Measurements from ENCODE around the gene SPC25. TPM values are rescaled to one million over a fixed set of nuclear protein-coding genes. Genes with fewer than 3 reads are reported as not detected.
"Not testable (repeated sequence)": the region's sequence is repeated elsewhere in the genome, so short reads cannot be mapped to it uniquely, and the experiment has no call there.

Gene SPC25
- total RNA-seq, 3 donors from 2014 or later, result 2.1 to 3.7 (median 2.4) TPM

- peaks cover 8% of the 10 kb centered on the region for H3K4me1 Mint-ChIP-seq (ENCODE audit: low read depth)
Measured at GRCh38 chr2:168889635-168890005, 610 bp downstream of the SPC25 start.

GRCh38 chr2:168884975-168885374 lies 5.3 kb downstream of the SPC25 start:
- no peak for DNase-seq
- Mint-ChIP-seq H3K9me3 (no peaks in the 10 kb centered on the region), H3K4me1 (ENCODE audit: low read depth) (peaks cover 10% of the 10 kb centered on the region), H3K4me3 (no peak overlapping the region), H3K27me3 (ENCODE audit: low read depth) (no peaks in the 10 kb centered on the region), H3K36me3 (ENCODE audit: insufficient read depth) (no peaks in the 10 kb centered on the region)
- ATAC-seq, result peak; percentile 41 to 67

More at GRCh38 chr2:168889635-168890005, 610 bp downstream of the SPC25 start:
- DNase-seq (no peak), ATAC-seq (no peak)
- H3K9me3 Mint-ChIP-seq, result no peaks in the 10 kb centered on the region
- peaks cover 2% of the 10 kb centered on the region for H3K27me3 Mint-ChIP-seq (ENCODE audit: low read depth)
- no peaks in the 10 kb centered on the region for H3K36me3 Mint-ChIP-seq (ENCODE audit: insufficient read depth)
- peak overlapping the region; percentile 89 for H3K4me3 Mint-ChIP-seq

GRCh38 chr2:168882163-168882562 lies 8.1 kb downstream of the SPC25 start:
- H3K27me3 Mint-ChIP-seq (ENCODE audit: low read depth); DNase-seq; H3K9me3 Mint-ChIP-seq; ATAC-seq; H3K4me3 Mint-ChIP-seq; H3K36me3 Mint-ChIP-seq (ENCODE audit: insufficient read depth): not testable (repeated sequence)
- peaks cover 13% of the 10 kb centered on the region for H3K4me1 Mint-ChIP-seq (ENCODE audit: low read depth)

GRCh38 chr2:168874368-168875054 lies 15.7 kb downstream of the SPC25 start:
- no peaks in the 10 kb centered on the region for H3K36me3 Mint-ChIP-seq (ENCODE audit: insufficient read depth)
- DNase-seq (no peak), ATAC-seq (peak; percentile 14 to 25)
- H3K4me3 Mint-ChIP-seq, result no peak overlapping the region
- H3K4me1 Mint-ChIP-seq (ENCODE audit: low read depth), result peaks cover 4% of the 10 kb centered on the region
- H3K9me3 Mint-ChIP-seq, result no peaks in the 10 kb centered on the region
- H3K27me3 Mint-ChIP-seq (ENCODE audit: low read depth), result no peaks in the 10 kb centered on the region

- H3K27me3 Mint-ChIP-seq (ENCODE audit: low read depth); DNase-seq; ATAC-seq; H3K4me1 Mint-ChIP-seq (ENCODE audit: low read depth); H3K4me3 Mint-ChIP-seq; H3K36me3 Mint-ChIP-seq (ENCODE audit: insufficient read depth): not testable (repeated sequence)
- H3K9me3 Mint-ChIP-seq, result peaks cover 11% of the 10 kb centered on the region
Measured at GRCh38 chr2:168870824-168871223, 19.4 kb downstream of the SPC25 start.

GRCh38 chr2:168870369-168870768 lies 19.9 kb downstream of the SPC25 start:
- H3K4me1 Mint-ChIP-seq (ENCODE audit: low read depth); DNase-seq; ATAC-seq; H3K36me3 Mint-ChIP-seq (ENCODE audit: insufficient read depth); H3K27me3 Mint-ChIP-seq (ENCODE audit: low read depth); H3K4me3 Mint-ChIP-seq: not testable (repeated sequence)
- peaks cover 11% of the 10 kb centered on the region for H3K9me3 Mint-ChIP-seq

- H3K4me1 Mint-ChIP-seq (ENCODE audit: low read depth); DNase-seq; H3K27me3 Mint-ChIP-seq (ENCODE audit: low read depth); H3K4me3 Mint-ChIP-seq; H3K36me3 Mint-ChIP-seq (ENCODE audit: insufficient read depth); ATAC-seq: not testable (repeated sequence)
- peaks cover 11% of the 10 kb centered on the region for H3K9me3 Mint-ChIP-seq
Measured at GRCh38 chr2:168867164-168867563, 23.1 kb downstream of the SPC25 start.

- Mint-ChIP-seq H3K27me3 (ENCODE audit: low read depth) (no peaks in the 10 kb centered on the region), H3K4me1 (ENCODE audit: low read depth) (no peaks in the 10 kb centered on the region), H3K36me3 (ENCODE audit: insufficient read depth) (no peaks in the 10 kb centered on the region), H3K9me3 (no peaks in the 10 kb centered on the region), H3K4me3 (no peak overlapping the region)
- DNase-seq (no peak), ATAC-seq (no peak)
Measured at GRCh38 chr2:168858146-168858545, 32.1 kb downstream of the SPC25 start.

- Mint-ChIP-seq H3K36me3 (ENCODE audit: insufficient read depth) (no peaks in the 10 kb centered on the region), H3K4me3 (no peak overlapping the region), H3K27me3 (ENCODE audit: low read depth) (no peaks in the 10 kb centered on the region), H3K4me1 (ENCODE audit: low read depth) (no peaks in the 10 kb centered on the region), H3K9me3 (no peaks in the 10 kb centered on the region)
- DNase-seq, result no peak
- no peak for ATAC-seq
Measured at GRCh38 chr2:168855601-168856000, 34.6 kb downstream of the SPC25 start.

- no peak for DNase-seq
- no peaks in the 10 kb centered on the region for H3K4me1 Mint-ChIP-seq (ENCODE audit: low read depth)
- no peaks in the 10 kb centered on the region for H3K27me3 Mint-ChIP-seq (ENCODE audit: low read depth)
- H3K9me3 Mint-ChIP-seq, result no peaks in the 10 kb centered on the region
- ATAC-seq, result no peak
- no peak overlapping the region for H3K4me3 Mint-ChIP-seq
- no peaks in the 10 kb centered on the region for H3K36me3 Mint-ChIP-seq (ENCODE audit: insufficient read depth)
Measured at GRCh38 chr2:168854651-168855050, 35.6 kb downstream of the SPC25 start.

- ATAC-seq, result no peak
Measured at GRCh38 chr2:168853471-168853870, 36.8 kb downstream of the SPC25 start.

GRCh38 chr2:168852481-168852880 lies 37.7 kb downstream of the SPC25 start:
- no peaks in the 10 kb centered on the region for H3K9me3 Mint-ChIP-seq
- H3K36me3 Mint-ChIP-seq (ENCODE audit: insufficient read depth), result no peaks in the 10 kb centered on the region
- H3K4me1 Mint-ChIP-seq (ENCODE audit: low read depth), result no peaks in the 10 kb centered on the region
- DNase-seq, result no peak
- no peak overlapping the region for H3K4me3 Mint-ChIP-seq
- no peaks in the 10 kb centered on the region for H3K27me3 Mint-ChIP-seq (ENCODE audit: low read depth)
- no peak for ATAC-seq

More at GRCh38 chr2:168853471-168853870, 36.8 kb downstream of the SPC25 start:
- Mint-ChIP-seq H3K4me3 (no peak overlapping the region), H3K9me3 (no peaks in the 10 kb centered on the region), H3K36me3 (ENCODE audit: insufficient read depth) (no peaks in the 10 kb centered on the region), H3K4me1 (ENCODE audit: low read depth) (no peaks in the 10 kb centered on the region), H3K27me3 (ENCODE audit: low read depth) (no peaks in the 10 kb centered on the region)
- no peak for DNase-seq

GRCh38 chr2:168851674-168852320 lies 38.4 kb downstream of the SPC25 start:
- no peaks in the 10 kb centered on the region for H3K27me3 Mint-ChIP-seq (ENCODE audit: low read depth)
- no peak overlapping the region for H3K4me3 Mint-ChIP-seq
- no peak for DNase-seq
- no peaks in the 10 kb centered on the region for H3K4me1 Mint-ChIP-seq (ENCODE audit: low read depth)
- ATAC-seq, result no peak
- no peaks in the 10 kb centered on the region for H3K9me3 Mint-ChIP-seq
- no peaks in the 10 kb centered on the region for H3K36me3 Mint-ChIP-seq (ENCODE audit: insufficient read depth)

GRCh38 chr2:168850846-168851245 lies 39.4 kb downstream of the SPC25 start:
- Mint-ChIP-seq H3K4me3 (no peak overlapping the region), H3K27me3 (ENCODE audit: low read depth) (no peaks in the 10 kb centered on the region), H3K9me3 (no peaks in the 10 kb centered on the region), H3K4me1 (ENCODE audit: low read depth) (no peaks in the 10 kb centered on the region), H3K36me3 (ENCODE audit: insufficient read depth) (no peaks in the 10 kb centered on the region)
- ATAC-seq (no peak), DNase-seq (no peak)

- no peaks in the 10 kb centered on the region for H3K27me3 Mint-ChIP-seq (ENCODE audit: low read depth)
- H3K36me3 Mint-ChIP-seq (ENCODE audit: insufficient read depth), result no peaks in the 10 kb centered on the region
- no peak overlapping the region for H3K4me3 Mint-ChIP-seq
- H3K4me1 Mint-ChIP-seq (ENCODE audit: low read depth), result no peaks in the 10 kb centered on the region
- no peaks in the 10 kb centered on the region for H3K9me3 Mint-ChIP-seq
- DNase-seq, result no peak
- no peak for ATAC-seq
Measured at GRCh38 chr2:168849610-168850009, 40.6 kb downstream of the SPC25 start.
